Vagina (tissue), 2 donors: Measurements from ENCODE around the gene SULT1A4.
"Not testable (repeated sequence)": the region's sequence is repeated elsewhere in the genome, so short reads cannot be mapped to it uniquely, and the experiment has no call there.

Experiments
- POLR2AphosphoS5 ChIP-seq, 2 donors: sonication (generic); formaldehyde crosslinking; IDR thresholded peaks; one replicate each; pipeline ENCODE4 v1.9.0; 2017; ENCODE audit warnings: antibody characterized with exemption in 2 of 2, mild to moderate bottlenecking in 2 of 2, low read depth in 1 of 2; ENCODE audit not compliant: insufficient read depth in 1 of 2
- TF ChIP-seq, protein P1 (sequence below), 3 experiments: fragments of 450-650 bp in 2 of 3; fragments of 200-600 bp in 1 of 3; sonication (generic) in 1 of 3; IDR thresholded peaks; one replicate each; pipeline ENCODE4 v1.5.1; 2017 to 2019; ENCODE audit warnings: antibody characterized with exemption in 3 of 3, mild to moderate bottlenecking in 2 of 3, moderate library complexity in 2 of 3

DNA sequence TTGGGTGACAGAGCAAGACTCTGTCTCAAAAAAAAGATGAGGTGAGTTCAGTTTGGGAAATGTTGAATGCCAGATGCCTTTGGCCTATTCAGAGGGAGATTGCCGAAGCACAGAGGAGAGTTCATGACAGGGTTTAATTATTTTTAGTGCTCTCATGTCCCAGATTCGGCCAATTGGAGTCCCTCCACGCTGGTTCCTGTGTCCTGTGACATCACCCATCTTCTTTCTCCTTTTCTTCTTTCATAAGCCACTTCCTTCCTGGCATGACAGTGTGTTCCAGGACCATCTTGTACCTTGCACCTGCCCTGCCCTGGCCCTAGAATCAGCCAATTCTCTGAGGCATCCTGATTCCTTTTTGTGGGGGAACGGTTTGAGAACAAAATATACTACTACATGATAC, 12.4 kb downstream of the SULT1A4 start:
- TF ChIP-seq, protein P1, sequence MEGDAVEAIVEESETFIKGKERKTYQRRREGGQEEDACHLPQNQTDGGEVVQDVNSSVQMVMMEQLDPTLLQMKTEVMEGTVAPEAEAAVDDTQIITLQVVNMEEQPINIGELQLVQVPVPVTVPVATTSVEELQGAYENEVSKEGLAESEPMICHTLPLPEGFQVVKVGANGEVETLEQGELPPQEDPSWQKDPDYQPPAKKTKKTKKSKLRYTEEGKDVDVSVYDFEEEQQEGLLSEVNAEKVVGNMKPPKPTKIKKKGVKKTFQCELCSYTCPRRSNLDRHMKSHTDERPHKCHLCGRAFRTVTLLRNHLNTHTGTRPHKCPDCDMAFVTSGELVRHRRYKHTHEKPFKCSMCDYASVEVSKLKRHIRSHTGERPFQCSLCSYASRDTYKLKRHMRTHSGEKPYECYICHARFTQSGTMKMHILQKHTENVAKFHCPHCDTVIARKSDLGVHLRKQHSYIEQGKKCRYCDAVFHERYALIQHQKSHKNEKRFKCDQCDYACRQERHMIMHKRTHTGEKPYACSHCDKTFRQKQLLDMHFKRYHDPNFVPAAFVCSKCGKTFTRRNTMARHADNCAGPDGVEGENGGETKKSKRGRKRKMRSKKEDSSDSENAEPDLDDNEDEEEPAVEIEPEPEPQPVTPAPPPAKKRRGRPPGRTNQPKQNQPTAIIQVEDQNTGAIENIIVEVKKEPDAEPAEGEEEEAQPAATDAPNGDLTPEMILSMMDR (IDR thresholded peaks at IDR 0.05), result not testable (repeated sequence)
- not testable (repeated sequence) for TF ChIP-seq POLR2AphosphoS5 (IDR thresholded peaks at IDR 0.05; ENCODE audit: insufficient read depth in 1 of 2, low read depth in 1 of 2)
